GM21390 (cell line): ENCODE results near the gene OCA2.

Experiments
- ATAC-seq: cut with Tn5 transposase; IDR thresholded peaks from one replicate; pipeline ENCODE4 v1.9.1; 2021; ENCODE audit not compliant: unreplicated experiment

The OCA2 gene

DNA sequence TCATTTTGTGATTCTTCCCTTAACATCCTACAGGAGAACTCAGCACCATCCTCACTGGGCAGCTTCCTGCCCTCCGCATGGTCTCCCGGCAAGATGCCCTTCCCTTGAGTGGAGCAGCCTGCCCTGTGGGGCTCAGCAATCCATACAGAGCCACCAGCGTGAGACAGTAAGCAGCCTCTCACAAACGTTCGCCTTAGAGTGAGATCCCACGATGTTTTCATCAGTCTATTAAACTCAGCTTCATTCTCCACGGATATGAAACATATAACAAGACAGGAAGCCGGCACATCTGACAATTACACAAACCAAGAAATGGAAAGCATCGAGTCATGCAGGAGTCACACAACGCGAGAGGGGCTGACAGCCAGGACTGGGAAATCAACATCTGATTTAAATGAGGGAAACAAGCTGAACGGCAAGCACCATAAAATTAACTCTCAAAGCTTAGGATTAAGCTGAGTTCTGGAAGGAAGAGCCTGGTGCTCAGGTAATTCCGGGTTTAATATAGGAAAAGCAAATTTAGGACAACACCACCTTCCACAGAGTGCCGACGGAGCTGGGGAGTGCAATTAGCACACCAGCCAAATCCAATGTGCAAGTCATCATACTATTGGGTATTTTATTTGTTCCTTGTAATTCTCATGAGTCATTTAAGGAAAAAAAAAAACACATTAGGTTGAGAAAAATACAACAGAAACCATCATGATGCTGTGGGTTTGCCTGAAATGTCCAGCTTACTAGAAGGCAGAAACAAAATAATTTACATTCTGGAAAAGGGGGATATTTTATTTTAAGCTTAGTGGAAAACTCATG lies 272.0 kb downstream of the OCA2 start:
- ATAC-seq, result no peak

DNA sequence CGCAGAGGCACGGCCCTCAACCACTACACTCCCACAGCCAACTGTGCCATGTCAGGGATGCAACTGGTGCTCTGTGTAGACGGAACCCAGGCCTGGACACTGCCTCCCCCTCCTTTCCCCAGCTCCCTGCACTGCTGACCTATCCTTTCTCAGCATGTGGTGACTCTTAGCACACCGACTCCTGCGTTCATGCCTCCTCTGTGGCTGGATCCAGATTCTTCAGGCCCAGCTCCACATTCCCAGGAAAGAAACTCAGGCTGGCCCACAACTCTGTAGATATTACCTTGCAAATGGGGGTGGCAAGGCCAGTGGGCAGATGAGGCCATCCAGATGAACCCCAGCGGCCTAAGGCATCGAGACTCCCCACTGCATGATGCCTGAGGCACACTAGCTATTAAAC lies 272.7 kb downstream of the OCA2 start:
- ATAC-seq, result no peak

DNA sequence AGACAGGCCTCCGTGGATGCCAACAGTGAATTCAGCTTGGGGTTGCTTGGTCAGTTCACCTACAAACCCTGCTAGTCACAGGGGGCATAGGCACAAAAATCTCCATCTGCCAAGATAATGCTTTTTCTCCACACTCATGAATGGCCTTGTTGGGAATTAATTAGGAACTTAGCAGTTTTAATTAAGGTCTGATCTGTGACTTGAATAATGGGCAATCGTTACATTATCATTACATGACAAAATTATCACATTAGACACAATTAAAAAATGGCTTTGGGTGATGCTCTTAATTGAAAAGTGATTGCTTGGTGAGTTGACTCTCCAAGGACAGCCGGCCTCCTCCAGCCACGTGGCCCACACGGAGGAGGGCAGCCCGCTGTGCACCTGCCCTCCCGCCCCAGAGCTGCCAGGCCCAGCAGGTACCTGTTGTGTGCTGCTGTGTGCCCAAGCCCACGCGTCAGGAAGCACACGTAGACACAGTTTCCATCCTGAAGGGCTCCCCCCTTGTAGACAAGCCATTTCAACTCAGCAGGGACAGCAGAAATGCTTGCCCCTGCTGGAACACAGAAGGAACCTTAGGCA lies 274.2 kb downstream of the OCA2 start:
- ATAC-seq, result no peak

DNA sequence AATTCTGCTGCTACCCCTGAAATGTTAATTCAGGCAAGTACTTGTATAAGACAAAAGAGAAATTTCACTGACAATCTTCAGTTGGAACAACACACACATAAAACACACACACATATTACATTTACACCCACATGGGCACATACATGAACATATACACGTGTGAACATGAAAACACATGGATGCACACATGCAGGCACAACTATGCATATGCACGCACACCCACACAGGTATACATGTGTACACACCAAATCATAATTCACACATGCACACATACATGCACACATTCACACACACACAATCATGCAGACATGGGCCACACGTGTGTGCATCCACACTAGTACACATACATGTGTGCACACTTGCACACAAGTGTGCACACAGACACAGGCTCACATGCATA lies 277.8 kb downstream of the OCA2 start:
- no peak for ATAC-seq

DNA sequence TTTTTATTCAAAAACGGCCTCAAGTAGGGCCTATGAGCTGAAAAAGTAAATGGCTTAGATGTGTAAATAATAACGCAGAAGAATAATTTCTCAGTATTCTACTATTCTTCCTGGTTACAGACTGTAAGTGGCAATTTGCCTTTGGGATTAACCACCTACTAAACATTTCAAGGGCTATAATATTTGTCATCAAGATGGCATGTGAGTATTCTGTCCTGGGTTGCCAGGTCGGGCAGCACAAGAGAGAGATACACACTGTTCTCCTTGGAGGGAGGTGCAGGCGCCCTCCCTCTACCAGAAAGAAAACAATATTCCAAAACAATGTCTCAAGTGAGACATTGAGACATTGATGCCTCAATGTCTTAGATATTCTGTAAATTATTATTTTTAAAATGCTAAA lies 278.4 kb downstream of the OCA2 start:
- ATAC-seq, result no peak

DNA sequence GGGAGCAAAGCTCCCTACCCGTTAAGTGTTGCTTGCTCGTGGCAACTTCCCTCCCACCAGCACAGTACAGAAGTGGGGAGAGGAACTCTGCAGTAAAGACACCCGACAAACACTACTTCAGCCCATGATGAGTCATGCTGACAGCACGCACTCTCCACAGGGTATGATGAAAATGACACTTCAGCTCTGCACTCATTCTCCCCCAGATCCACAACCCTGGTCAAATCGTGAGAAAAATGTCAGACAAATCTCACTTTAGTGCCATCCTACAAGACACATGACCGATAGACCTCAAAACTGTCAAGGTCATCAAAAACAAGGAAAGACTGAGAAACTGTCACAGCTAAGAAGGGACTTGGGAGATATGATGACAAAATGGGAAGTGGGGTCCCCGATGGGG lies 278.9 kb downstream of the OCA2 start:
- no peak for ATAC-seq

DNA sequence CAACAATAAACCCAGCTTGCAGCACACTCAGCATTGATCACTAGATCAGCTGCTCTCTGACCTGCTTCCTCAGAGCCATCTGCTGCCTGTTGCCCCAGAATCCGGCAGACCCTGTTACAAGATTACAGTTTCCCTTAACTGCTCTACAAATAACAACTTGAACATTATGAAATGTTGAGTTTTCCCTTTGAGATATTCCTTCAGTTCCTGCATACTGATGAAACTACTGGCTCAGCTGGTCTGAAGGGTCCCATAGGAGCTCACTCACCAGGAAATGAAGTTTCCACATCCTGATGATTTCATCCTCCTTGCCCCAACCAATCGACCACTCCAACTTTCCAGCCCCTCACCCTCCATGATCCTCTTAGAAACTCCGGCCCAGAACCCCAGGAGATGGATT lies 281.9 kb downstream of the OCA2 start:
- ATAC-seq, result no peak

DNA sequence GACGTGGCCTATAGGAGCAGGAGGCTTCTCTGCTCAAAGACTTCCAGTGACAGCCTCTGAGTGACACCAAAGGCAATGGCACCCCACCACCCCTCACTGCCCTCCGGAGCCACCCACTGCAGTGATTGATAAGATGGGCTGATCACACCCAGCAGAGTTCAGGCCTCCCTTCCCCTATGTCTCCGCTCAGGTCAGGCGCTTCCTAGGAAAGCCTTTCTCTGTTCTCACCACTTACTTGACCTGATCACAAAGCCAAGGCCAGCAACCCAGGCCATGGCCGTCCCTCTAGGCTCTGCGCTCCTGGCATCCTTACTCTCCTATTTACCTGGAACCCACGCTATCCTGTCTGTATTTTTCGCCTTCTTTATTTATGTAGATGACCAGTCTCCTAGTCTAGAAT lies 282.3 kb downstream of the OCA2 start:
- ATAC-seq, result no peak

DNA sequence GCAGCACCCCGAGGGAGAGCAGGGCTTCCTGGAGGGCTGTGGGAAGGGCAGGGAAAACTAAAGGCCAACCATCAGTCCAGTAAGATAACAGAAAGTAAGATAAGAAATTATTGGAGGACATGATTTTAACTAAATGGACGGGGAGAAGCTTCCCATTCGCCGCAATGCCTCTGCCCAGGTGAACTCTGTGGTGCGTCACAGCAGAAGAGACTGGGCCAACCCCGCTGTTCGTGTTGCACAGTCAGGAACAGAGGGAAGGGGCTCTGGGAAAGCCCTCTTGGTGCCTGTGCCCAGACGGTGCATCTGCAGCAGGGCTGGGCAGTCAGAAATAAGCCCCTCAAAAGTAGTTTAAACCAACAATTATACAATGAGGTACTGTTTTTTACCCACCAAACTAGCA lies 284.1 kb downstream of the OCA2 start:
- ATAC-seq, result no peak

DNA sequence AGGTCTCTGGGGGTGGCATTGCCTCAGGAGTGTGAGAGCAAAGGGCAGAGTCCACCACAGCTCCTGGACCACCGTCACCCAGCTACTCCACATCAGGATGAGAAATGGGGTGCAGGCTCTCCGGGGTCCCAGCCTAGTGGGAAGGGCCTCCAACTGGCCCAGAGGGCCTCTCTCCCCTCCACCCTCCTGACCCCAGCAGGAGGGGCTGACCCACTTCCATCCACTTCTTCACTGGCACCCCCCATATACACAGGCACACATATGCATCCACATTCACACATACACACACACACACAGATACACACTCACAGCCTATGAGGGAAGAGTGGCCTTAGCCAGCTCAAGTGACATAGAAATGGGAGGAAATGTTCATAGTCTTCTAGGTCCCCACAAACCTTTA lies 286.0 kb downstream of the OCA2 start:
- ATAC-seq, result no peak

DNA sequence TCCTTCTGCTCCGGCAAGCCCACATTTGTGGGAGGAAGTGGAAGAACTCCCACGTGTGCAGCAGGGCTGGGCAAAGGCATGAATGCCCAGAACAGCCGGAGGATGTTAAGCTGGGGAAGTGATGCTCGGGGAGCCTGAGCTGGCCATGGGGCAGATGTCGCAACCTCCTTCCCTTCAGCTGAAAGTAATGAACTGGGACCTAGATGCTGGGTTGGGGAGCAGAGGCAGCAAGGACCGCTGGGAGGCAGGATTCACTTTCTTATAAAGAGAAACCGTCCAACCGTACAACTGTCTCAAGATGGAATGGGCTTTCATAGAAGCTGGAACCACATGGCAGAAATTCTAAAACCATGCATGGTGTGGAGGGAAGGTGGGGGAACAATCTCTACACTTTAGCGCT lies 290.9 kb downstream of the OCA2 start:
- ATAC-seq, result no peak

DNA sequence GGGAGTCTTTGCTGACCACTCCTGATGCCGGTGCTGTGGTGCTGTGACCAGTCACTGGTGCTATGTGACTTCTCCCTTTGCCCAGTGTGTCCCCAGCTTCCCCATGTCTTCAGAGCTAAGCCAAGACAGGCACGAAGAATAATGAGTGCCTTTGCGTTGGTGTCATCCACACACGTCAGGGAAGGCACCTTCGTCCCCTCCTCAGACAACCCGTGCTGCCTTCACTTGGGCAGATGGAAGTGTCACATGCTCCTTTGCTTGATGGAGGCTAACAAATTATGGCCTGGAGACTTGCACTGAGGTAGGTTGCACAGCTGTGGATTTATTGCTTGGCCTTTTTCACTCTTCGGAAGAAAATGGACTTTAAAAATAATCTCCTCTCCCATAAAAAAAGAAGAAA lies 291.8 kb downstream of the OCA2 start:
- no peak for ATAC-seq

DNA sequence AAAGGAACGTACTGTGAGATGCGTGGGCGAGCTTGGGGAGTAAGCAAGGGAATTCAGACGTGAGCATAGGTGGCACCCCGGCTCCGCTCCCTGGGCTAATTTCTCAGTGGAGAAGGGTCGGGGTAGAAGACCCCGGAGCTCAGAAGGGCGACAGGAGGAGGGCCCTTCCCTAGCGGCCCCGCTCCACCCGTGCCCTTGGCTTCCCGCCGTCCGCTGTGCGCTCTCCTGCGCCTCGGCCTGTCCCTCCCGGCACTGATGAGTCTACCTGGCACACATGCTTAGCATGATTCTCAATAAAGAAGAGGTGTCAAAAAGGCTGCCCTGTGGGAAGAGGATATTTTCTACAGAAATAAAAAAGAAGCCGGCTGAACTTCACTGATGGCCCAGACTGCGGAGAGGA lies 292.7 kb downstream of the OCA2 start:
- no peak for ATAC-seq

DNA sequence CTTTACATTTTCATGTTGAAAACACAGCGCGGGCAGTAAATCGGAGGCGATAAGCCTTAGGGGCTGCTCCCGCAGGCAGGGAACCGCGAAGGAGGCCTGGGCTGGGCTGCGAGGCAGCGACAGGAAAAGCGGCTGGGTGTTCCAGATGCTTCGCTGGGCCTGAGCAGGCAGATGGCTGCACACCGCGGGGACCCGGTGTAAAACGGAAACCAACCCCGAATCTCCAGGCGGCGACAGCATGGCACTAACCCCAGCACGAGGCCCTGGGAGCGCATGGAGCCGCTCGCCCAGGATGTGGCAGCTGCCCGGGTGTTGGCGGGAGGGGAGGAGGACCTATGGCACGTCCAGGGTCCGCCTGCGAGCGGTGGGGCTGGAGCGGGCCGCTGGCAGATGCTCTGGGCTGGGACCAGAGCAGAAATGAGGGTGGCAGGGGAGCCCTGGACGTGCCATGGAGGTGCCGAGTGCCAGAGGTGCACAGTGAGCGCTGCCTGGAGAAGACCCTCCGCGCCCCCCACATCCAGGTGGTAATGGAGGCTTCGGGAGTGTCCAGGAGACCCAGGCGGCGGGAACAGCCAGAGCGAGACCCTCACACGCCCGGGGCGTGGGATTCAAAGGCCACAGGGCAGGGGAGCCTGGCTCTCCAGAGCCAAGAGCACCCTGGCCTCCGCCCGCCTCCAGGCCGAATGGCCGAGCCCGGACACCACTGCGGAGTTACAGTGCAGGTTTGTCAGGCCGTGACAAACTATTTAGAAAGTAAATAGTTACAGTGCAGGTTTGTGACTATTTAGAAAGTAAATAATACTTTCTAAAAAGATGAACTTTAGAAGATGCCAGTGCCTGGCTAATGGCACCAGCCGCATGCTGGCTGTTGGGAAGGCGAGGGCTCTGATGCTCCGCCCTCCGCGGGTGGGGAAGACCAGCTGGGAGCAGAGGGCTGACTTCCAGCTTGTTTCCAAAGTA lies 293.6 kb downstream of the OCA2 start:
- ATAC-seq, result no peak

DNA sequence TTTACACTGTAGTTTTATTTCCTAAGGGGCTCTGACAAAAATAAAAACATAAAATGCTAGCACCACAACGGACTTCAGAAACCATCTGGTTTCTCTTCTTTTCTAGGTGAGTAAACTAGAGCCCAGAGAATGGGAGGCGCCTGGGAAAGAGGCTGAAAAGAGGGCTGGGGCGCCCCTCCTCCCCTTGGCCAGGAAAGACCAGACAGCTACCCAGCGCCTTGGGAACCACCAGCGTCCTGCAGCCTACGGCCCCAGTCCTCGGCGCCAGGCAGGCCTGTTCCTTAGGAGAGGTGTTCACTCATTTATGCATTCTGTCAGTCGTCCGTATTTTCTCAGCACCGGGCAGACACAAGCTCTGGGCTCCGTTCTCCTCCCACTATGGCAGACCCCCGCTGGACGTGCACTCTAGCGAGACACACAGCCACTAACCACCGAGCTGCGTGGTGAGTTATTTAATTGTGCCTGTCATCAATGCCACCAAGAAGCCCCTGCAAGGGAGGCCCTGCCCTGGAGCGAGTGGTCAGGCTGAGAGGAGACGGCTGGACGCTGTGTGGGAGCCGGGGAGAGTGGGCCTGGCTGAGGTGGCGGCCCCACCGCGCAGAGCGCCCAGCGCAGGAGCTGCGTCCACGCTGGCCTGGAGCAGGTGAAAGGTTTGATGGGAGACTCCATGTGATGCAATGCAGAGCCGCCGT lies 294.4 kb downstream of the OCA2 start:
- ATAC-seq, result no peak

DNA sequence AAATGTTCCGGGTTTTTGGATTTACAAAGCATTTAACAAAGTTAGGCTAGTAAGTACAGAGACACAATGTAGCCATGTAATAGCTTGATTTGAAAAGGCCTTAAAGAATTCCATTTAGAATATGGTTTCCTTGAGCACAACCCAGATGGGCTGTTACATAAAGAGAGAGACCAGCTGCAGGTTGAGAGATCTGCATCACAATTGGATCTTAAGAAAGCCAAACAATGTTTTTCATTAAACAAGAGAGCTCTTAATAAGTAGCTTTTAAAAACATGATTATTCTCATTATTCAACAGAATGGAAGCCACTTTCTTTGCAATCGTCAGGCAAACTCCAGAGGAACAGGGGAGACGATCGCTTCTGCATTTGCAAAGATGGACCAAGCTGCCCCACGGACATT lies 300.3 kb downstream of the OCA2 start:
- no peak for ATAC-seq

DNA sequence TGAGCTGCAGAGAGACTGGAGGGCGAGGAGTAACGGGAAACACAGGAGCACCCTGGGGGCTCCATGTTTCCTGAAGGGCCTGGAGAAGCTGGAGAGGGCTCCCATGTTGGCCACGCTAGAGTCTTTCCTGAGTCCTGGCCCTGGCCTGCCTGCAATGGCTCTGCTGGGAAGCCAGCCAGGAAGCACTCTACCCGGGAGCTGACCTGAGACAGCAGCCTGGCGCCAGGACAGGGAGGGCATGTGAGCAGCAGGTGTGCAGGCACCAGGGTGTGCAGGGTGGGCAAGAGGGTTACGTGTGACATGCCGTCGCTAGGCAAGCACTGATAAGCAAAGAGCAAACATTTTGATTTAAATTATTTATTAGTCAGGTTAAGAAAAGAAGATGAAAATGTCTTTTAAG lies 301.4 kb downstream of the OCA2 start:
- ATAC-seq, result no peak

DNA sequence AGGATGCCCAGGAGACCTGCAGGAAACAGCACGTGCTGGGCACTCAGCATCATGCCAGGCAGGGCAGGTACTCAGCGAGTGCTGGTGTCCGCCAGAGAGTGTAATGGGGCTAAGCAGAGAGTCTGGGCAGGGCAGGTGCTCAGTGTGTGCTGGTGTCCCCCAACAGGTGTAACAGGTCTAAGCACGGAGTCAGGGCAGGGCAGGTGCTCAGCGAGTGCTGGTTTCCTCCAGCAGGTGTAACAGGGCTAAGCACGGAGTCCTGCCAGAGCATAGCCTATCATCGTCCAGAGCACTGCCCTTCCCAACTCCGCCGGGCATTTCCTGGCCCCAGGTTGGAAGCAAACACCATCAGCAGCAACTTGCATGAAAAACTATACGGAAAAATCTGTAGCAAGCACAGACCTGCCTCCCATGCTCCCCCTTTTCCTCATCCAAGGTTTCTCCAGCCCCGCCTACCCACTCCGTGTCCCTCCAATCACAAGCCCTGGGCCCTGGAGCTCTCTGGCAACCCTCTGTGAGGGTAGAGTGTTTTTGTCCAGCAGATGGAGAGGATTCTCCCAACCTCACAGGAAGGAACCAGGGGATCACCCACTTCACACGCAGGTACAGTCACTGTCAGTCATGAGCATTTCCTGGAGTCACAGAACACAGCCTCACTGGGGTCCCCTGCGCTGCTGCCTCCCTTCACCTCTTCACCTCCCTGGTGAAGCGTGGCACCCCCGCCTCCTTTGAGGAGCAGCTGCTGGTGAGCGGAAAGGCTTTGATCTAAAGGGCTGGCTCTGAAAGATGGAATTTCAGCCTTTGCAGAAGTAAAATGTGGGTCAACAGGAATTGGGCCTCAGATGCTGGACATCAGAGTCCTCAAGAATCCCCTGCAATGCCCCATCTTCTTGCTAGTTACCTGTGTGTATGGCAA lies 302.5 kb downstream of the OCA2 start:
- no peak for ATAC-seq

DNA sequence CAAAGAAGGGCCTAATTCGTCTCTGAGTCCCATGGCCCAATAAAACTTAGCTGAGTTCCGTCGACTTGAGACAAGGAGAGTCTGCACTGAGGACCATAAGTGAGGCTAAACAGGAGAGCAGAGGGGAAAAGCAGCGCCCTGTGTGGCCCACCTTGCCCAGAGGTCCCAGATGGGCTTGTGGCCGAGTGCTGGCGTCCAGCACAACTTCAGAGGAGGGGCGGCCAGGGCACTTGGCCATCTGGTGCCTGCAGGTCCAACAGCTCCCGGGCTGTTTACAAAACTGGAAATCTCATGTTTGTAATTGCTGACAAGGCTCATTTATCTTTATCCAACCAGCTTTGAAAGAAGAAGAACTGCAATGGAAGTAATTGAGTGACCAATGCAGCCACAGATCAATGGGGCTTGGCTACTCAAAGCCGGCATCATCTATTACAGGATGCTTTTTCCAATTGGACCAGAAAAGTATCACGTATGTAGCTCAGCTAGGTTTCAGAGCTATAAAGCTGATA lies 306.3 kb downstream of the OCA2 start:
- no peak for ATAC-seq

DNA sequence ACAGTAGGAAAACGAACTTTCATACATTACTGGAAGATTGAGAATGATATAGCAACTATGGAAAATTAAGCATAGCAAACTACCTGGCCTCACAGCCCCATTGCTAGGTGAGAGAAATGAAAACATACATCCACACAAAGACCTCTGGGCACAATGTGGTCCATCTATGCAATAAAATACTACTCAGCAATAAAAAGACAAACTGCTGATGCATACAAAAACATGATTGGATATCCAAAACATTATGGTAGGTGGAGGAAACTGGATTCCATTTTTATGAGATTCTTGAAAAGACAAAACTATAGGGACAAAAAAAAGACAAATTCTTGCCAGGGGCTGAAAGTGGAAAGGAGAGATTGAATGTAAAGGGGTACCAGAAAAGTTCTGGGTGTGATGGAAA lies 308.8 kb downstream of the OCA2 start:
- ATAC-seq, result no peak
